SK-N-SH treated with all-trans-retinoic acid at 6 μM for 48 hours (cell line): ENCODE results near the gene CENPF.

Experiments
- ATAC-seq: fragments of 200-7000 bp; cut with Tn5 transposase; 3 replicates; pipeline ENCODE4 v1.9.1; 2020; ENCODE audit warnings: mild to moderate bottlenecking, moderate library complexity
- ARNTL ChIP-seq: fragments of 450-650 bp; formaldehyde crosslinking; IDR thresholded peaks from 2 replicates; pipeline ENCODE4 v1.5.0; 2020; ENCODE audit warnings: low read depth, mild to moderate bottlenecking, moderate library complexity, borderline replicate concordance
- BACH2 ChIP-seq: fragments of 250-450 bp; sonication (Bioruptor Pico); IDR thresholded peaks from 2 replicates; pipeline ENCODE4 v1.9.0; 2021; ENCODE audit warnings: mild to moderate bottlenecking, borderline replicate concordance
- CREB5 ChIP-seq: fragments of 250-450 bp; sonication (Bioruptor Pico); IDR thresholded peaks from 2 replicates; pipeline ENCODE4 v1.5.1; 2020; ENCODE audit warnings: low read depth, mild to moderate bottlenecking, moderate library complexity
- CSDC2 ChIP-seq: fragments of 250-450 bp; sonication (Bioruptor Pico); IDR thresholded peaks from 2 replicates; pipeline ENCODE4 v1.5.0; 2020; ENCODE audit warnings: mild to moderate bottlenecking, moderate library complexity
- ESRRG ChIP-seq: fragments of 250-450 bp; sonication (Bioruptor Pico); IDR thresholded peaks from 2 replicates; pipeline ENCODE4 v1.6.1; 2021; ENCODE audit warnings: mild to moderate bottlenecking
- GLIS3 ChIP-seq: fragments of 250-450 bp; sonication (Bioruptor Pico); IDR thresholded peaks from 2 replicates; pipeline ENCODE4 v1.5.0; 2020; ENCODE audit warnings: mild to moderate bottlenecking, moderate library complexity
- OSR1 ChIP-seq: fragments of 250-450 bp; sonication (Bioruptor Pico); IDR thresholded peaks from 2 replicates; pipeline ENCODE4 v1.8.0; 2022; ENCODE audit warnings: moderate library complexity, mild to moderate bottlenecking, inconsistent platforms
- PATZ1 ChIP-seq: fragments of 250-450 bp; sonication (Bioruptor Pico); IDR thresholded peaks from 2 replicates; pipeline ENCODE4 v1.8.0; 2020; ENCODE audit warnings: mild to moderate bottlenecking, moderate library complexity, borderline replicate concordance
- PPARA ChIP-seq: fragments of 250-450 bp; sonication (Bioruptor Pico); IDR thresholded peaks from 2 replicates; pipeline ENCODE4 v1.5.0; 2020; ENCODE audit warnings: mild to moderate bottlenecking, borderline replicate concordance
- RARB ChIP-seq: fragments of 250-450 bp; sonication (Bioruptor Pico); IDR thresholded peaks from 2 replicates; pipeline ENCODE4 v1.8.0; 2021; ENCODE audit warnings: mild to moderate bottlenecking, moderate library complexity
- SNAI2 ChIP-seq: fragments of 250-450 bp; sonication (Bioruptor Pico); IDR thresholded peaks from 2 replicates; pipeline ENCODE4 v1.5.0; 2020; ENCODE audit warnings: mild to moderate bottlenecking, moderate library complexity
- TCF4 ChIP-seq: fragments of 250-450 bp; sonication (Bioruptor Pico); IDR thresholded peaks from 2 replicates; pipeline ENCODE4 v1.8.0; 2021; ENCODE audit warnings: mild to moderate bottlenecking, moderate library complexity, borderline replicate concordance
- TOX ChIP-seq: fragments of 250-450 bp; sonication (Bioruptor Pico); IDR thresholded peaks from 2 replicates; pipeline ENCODE4 v1.8.0; 2021; ENCODE audit warnings: mild to moderate bottlenecking, moderate library complexity, borderline replicate concordance
- ZC3H10 ChIP-seq: fragments of 250-450 bp; sonication (Bioruptor Pico); IDR thresholded peaks from 2 replicates; pipeline ENCODE4 v1.5.1; 2021; ENCODE audit warnings: mild to moderate bottlenecking, moderate library complexity
- ZFP3 ChIP-seq: fragments of 250-450 bp; sonication (Bioruptor Pico); IDR thresholded peaks from 2 replicates; pipeline ENCODE4 v1.5.0; 2020; ENCODE audit warnings: mild to moderate bottlenecking, moderate library complexity
- ZFP30 ChIP-seq: fragments of 450-650 bp; formaldehyde crosslinking; IDR thresholded peaks from 2 replicates; pipeline ENCODE4 v1.5.0; 2022; ENCODE audit warnings: mild to moderate bottlenecking, moderate library complexity
- ZNF565 ChIP-seq: fragments of 450-650 bp; formaldehyde crosslinking; conservative IDR thresholded peaks from 2 replicates; pipeline ENCODE4 v1.5.0; 2020; ENCODE audit warnings: low read depth, mild to moderate bottlenecking, moderate library complexity
- ZNF8 ChIP-seq: fragments of 450-650 bp; formaldehyde crosslinking; IDR thresholded peaks from 2 replicates; pipeline ENCODE4 v1.5.0; 2020; ENCODE audit warnings: mild to moderate bottlenecking, moderate library complexity
- TF ChIP-seq, protein P1 (sequence below): fragments of 250-450 bp; sonication (Bioruptor Pico); IDR thresholded peaks from 2 replicates; pipeline ENCODE4 v1.5.0; 2020; ENCODE audit warnings: mild to moderate bottlenecking, moderate library complexity
- TF ChIP-seq, protein P2 (sequence below): fragments of 250-450 bp; sonication (Bioruptor Pico); IDR thresholded peaks from 2 replicates; pipeline ENCODE4 v1.8.0; 2021; ENCODE audit warnings: low read depth, mild to moderate bottlenecking, moderate library complexity, borderline replicate concordance

The CENPF gene

GRCh38 chr1:214579183-214579582, 23.8 kb upstream of the CENPF start:
- ATAC-seq: no peak
- TF ChIP-seq, protein P1, sequence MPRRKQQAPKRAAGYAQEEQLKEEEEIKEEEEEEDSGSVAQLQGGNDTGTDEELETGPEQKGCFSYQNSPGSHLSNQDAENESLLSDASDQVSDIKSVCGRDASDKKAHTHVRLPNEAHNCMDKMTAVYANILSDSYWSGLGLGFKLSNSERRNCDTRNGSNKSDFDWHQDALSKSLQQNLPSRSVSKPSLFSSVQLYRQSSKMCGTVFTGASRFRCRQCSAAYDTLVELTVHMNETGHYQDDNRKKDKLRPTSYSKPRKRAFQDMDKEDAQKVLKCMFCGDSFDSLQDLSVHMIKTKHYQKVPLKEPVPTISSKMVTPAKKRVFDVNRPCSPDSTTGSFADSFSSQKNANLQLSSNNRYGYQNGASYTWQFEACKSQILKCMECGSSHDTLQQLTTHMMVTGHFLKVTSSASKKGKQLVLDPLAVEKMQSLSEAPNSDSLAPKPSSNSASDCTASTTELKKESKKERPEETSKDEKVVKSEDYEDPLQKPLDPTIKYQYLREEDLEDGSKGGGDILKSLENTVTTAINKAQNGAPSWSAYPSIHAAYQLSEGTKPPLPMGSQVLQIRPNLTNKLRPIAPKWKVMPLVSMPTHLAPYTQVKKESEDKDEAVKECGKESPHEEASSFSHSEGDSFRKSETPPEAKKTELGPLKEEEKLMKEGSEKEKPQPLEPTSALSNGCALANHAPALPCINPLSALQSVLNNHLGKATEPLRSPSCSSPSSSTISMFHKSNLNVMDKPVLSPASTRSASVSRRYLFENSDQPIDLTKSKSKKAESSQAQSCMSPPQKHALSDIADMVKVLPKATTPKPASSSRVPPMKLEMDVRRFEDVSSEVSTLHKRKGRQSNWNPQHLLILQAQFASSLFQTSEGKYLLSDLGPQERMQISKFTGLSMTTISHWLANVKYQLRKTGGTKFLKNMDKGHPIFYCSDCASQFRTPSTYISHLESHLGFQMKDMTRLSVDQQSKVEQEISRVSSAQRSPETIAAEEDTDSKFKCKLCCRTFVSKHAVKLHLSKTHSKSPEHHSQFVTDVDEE (CRISPR knock-in tag): no peak
- no peak for TF ChIP-seq ZNF565 (CRISPR knock-in tag)

DNA sequence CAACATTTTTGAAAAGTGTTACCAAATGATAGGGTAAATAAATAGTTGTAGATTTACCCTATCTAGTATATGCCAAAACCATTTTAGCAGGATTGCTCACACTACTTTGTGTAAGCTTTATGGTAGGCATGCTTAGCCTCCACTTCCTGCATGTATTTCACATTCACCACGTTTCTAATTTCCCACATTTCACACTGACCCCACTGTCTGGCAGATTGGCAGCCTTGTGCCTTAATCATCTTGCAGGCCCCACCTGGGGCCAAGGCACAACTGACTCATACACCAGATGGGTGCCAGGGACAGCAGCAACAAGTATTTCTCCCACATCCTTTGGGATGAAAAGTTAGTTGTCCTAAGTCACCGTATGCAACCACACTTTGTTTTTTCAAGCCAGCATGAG, 21.2 kb upstream of the CENPF start:
- ATAC-seq: peak; percentile 62
- TF ChIP-seq ZC3H10 (CRISPR knock-in tag) (no peak), TOX (CRISPR knock-in tag) (no peak), ESRRG (CRISPR knock-in tag) (no peak), RARB (no peak), GLIS3 (CRISPR knock-in tag) (no peak), OSR1 (no peak), ZFP30 (CRISPR knock-in tag) (no peak), PPARA (no peak), CSDC2 (CRISPR knock-in tag) (no peak), PATZ1 (CRISPR knock-in tag) (no peak), ARNTL (CRISPR knock-in tag) (no peak), ZNF565 (CRISPR knock-in tag) (no peak), ZNF8 (CRISPR knock-in tag) (no peak), CREB5 (CRISPR knock-in tag) (no peak), TCF4 (CRISPR knock-in tag) (no peak), ZFP3 (CRISPR knock-in tag) (no peak), SNAI2 (CRISPR knock-in tag) (no peak), BACH2 (CRISPR knock-in tag) (no peak)
- TF ChIP-seq, protein P1 (CRISPR knock-in tag): no peak
- TF ChIP-seq, protein P2, sequence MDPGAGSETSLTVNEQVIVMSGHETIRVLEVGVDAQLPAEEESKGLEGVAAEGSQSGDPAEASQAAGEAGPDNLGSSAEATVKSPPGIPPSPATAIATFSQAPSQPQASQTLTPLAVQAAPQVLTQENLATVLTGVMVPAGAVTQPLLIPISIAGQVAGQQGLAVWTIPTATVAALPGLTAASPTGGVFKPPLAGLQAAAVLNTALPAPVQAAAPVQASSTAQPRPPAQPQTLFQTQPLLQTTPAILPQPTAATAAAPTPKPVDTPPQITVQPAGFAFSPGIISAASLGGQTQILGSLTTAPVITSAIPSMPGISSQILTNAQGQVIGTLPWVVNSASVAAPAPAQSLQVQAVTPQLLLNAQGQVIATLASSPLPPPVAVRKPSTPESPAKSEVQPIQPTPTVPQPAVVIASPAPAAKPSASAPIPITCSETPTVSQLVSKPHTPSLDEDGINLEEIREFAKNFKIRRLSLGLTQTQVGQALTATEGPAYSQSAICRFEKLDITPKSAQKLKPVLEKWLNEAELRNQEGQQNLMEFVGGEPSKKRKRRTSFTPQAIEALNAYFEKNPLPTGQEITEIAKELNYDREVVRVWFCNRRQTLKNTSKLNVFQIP: no peak

DNA sequence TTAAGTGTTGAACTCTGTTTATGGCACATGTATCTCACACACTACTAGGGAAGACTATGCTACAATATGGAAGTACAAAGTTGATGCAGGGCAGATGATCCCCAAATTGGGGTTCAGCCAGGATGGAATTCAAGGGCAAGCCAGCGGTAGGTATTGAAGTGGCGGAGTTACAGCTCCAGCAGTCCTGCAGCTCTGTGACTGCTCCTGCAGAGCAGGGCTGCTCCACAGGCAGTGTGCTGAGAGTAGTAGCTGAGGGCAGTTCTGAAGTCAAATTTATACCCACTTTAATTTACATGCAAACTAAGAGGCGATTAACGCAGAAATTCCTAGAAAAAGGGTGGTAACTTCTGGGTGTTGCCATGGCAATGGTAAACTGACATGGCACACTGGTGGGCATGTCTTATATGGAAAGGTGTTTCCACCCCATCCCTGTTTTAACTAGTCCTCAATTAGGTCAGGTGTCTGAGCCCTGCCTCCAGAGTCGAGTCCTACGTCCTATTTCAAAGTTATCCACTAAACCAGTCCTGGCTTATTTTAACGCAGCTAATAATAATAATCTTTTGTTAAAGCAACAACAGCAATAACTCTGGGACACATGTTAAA, 20.6 kb upstream of the CENPF start:
- TF ChIP-seq BACH2 (CRISPR knock-in tag) (no peak), CSDC2 (CRISPR knock-in tag) (no peak)

More for the DNA sequence above, 20.6 kb upstream of the CENPF start:
- ATAC-seq: peak; percentile 24
